A172 (cell line): ENCODE data around the gene KIF6. TPM values are rescaled to one million over a fixed set of nuclear protein-coding genes. Genes with fewer than 3 reads are reported as not detected.

ENCODE experiments used
- DNase-seq: peaks from one replicate; pipeline ENCODE4 v3.0.0-alpha.2; 2015; ENCODE audit warnings: low spot score
- total RNA-seq: library from RNA; depleted of rRNA; stranded (reverse); fragments of >200 nt; shearing (Covaris generic); gene quantifications from 2 replicates; pipeline ENCODE4 v1.2.3, GENCODE V29; 2014

Gene KIF6
- total RNA-seq, 1 experiment from 2014 or later, result 0.26 TPM

GRCh38 chr6:39319621-39320362, 405.4 kb downstream of the KIF6 start:
- DNase-seq, result no peak

GRCh38 chr6:39317256-39317655, 408.0 kb downstream of the KIF6 start:
- no peak for DNase-seq

GRCh38 chr6:39314273-39314795, 410.9 kb downstream of the KIF6 start, which contains the start of gene KCNK17:
Gene KCNK17 (minus strand): TSS chr6:39314419. CDS start chr6:39314320, 99 bp downstream.
- DNase-seq, result no peak

GRCh38 chr6:39313526-39314272, 411.5 kb downstream of the KIF6 start:
- DNase-seq, result no peak

- DNase-seq, result no peak
Observed at GRCh38 chr6:39312912-39313525, 412.2 kb downstream of the KIF6 start.

- DNase-seq, result no peak
Observed at GRCh38 chr6:39310542-39310941, 414.7 kb downstream of the KIF6 start.

- DNase-seq, result peak; percentile 55
Observed at GRCh38 chr6:39309942-39310531, 415.2 kb downstream of the KIF6 start.

GRCh38 chr6:39307462-39307861, 417.7 kb downstream of the KIF6 start:
- no peak for DNase-seq

GRCh38 chr6:39304951-39305350, 420.3 kb downstream of the KIF6 start:
- no peak for DNase-seq

- DNase-seq, result no peak
Observed at GRCh38 chr6:39303425-39304153, 421.6 kb downstream of the KIF6 start.

- DNase-seq, result peak; percentile 53
Observed at GRCh38 chr6:39302669-39303424, 422.4 kb downstream of the KIF6 start.

- DNase-seq, result no peak
Observed at GRCh38 chr6:39302011-39302410, 423.2 kb downstream of the KIF6 start.

- DNase-seq, result no peak
Observed at GRCh38 chr6:39301606-39302005, 423.6 kb downstream of the KIF6 start.

- no peak for DNase-seq
Observed at GRCh38 chr6:39300739-39301138, 424.5 kb downstream of the KIF6 start.

- DNase-seq, result no peak
Observed at GRCh38 chr6:39298061-39298460, 427.1 kb downstream of the KIF6 start.

GRCh38 chr6:39296745-39297640, 428.2 kb downstream of the KIF6 start:
- DNase-seq, result no peak

GRCh38 chr6:39295611-39296011, 429.6 kb downstream of the KIF6 start:
- no peak for DNase-seq

- no peak for DNase-seq
Observed at GRCh38 chr6:39294899-39295298, 430.3 kb downstream of the KIF6 start.

GRCh38 chr6:39294133-39294532, 431.1 kb downstream of the KIF6 start:
- DNase-seq, result no peak

GRCh38 chr6:39292637-39293036, 432.6 kb downstream of the KIF6 start:
- no peak for DNase-seq
